GM20000 (cell line): ENCODE measurements around the gene NOCT.
A peak's percentile ranks its signal among the peaks of the same experiment; 100 is the strongest.
"Not testable (repeated sequence)": the region's sequence is repeated elsewhere in the genome, so short reads cannot be mapped to it uniquely, and the experiment has no call there.

ENCODE experiments used
- DNase-seq: peaks from one replicate; pipeline ENCODE4 v3.0.0; 2012; ENCODE audit warnings: low spot score
- TF ChIP-seq, protein P1 (sequence below): IDR thresholded peaks from 2 replicates; pipeline ENCODE4 v1.5.1; 2012; ENCODE audit warnings: mild to moderate bottlenecking, control low read depth; ENCODE audit errors: extremely low read depth, missing control alignments

NOCT gene

DNA sequence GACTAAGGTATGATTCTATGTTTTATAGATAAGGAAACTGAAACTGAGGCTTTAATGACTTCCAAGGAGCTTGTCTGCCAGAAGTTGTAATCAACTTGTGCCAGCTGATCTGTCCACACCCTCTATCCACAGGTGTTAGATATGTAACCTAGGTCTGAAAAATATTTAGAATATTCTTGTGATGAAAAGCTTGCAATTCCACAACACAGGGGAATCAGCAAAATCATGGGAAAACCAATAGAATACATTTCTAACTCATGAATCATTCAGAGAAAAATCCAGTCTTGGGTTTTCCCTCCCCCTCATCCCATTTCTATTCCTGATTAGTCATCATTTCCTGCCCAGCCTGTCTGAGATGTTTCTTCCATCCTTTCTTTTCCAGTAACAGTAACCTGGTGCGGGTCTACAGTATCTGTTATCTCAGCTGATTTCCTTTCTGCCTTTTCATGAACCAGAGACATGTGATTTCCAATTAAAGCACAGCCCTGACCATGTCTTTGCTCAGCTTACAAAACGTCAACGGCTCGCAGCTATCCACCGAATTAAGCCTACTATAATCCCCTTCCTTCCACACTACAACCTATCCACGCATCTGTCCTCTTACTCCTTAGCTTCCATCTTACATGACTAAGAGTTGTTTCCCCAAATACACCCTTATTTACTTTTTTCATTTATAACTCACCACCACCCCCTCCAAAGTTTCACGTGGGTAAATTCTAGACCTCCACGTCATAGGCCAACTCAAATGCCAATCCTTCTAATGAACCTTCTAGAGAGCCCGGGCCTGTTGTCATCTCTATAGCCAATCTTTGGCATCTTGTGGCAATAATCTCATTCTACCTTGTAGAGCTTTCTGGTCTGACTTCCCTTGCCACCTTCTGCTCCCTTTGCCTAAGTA, 961 bp upstream of the NOCT start:
- TF ChIP-seq, protein P1, sequence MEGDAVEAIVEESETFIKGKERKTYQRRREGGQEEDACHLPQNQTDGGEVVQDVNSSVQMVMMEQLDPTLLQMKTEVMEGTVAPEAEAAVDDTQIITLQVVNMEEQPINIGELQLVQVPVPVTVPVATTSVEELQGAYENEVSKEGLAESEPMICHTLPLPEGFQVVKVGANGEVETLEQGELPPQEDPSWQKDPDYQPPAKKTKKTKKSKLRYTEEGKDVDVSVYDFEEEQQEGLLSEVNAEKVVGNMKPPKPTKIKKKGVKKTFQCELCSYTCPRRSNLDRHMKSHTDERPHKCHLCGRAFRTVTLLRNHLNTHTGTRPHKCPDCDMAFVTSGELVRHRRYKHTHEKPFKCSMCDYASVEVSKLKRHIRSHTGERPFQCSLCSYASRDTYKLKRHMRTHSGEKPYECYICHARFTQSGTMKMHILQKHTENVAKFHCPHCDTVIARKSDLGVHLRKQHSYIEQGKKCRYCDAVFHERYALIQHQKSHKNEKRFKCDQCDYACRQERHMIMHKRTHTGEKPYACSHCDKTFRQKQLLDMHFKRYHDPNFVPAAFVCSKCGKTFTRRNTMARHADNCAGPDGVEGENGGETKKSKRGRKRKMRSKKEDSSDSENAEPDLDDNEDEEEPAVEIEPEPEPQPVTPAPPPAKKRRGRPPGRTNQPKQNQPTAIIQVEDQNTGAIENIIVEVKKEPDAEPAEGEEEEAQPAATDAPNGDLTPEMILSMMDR = no peak
- peak; percentile 43 for DNase-seq

DNA sequence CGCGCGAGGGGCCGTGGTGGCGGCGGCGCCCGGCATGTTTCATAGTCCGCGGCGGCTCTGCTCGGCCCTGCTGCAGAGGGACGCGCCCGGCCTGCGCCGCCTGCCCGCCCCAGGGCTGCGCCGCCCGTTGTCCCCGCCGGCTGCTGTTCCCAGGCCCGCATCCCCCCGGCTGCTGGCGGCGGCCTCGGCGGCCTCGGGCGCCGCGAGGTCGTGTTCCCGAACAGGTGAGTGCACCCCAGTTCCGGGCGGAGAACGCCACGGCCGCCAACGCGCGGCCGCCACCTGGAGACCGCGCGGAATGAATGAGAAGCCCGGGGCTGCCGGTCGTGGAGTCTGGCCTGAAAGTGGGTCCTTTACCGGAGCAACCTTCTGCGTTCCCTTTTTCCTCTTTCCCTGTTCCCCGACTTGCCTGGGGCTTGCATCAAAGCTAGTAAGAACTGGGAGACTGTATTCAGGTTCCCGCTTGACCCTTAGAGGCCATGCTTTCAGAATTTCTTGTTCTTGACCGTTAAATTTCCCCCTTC, 429 bp downstream of the NOCT start:
- peak; percentile 69 for DNase-seq
- TF ChIP-seq, protein P1 = no peak

DNA sequence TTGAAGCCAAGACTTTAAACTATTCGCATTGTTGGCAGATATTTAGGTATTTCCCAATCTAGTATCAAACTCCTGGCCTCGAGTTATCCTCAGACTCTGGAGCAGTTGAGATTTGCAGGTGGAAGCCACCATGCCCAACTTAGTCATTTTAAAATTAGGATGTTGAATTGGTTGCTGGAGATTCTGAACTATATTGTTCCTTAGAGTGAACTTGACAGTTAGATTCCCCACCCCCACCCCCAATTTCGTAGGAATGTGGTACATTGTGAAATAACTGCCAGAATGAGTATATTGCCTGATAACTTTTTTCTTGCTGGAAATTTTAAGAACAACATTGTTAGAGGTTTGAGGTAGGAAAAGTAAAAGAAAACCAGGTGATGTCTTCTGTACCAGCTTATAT, 2.3 kb downstream of the NOCT start:
- TF ChIP-seq, protein P1 = no peak
- no peak for DNase-seq

DNA sequence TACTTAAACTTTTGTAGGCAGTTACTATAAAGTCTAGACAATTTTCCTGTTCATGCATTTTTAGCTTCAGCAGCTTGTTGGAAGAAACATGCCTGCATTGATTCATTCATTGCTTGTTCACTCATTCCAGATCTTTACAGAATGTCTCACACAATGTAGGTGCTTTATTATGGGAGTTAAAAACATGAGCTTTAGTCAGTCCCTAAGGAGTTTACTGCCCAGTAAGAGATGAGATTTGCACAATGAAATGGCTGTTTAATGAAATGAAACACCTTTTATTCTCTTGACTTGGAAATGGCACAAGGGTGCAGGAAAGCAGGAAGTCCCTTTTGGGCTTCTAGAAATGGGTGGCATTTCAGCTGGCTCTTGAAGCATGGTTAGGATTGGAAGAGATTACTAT, 2.9 kb downstream of the NOCT start:
- no peak for DNase-seq
- TF ChIP-seq, protein P1 = no peak

DNA sequence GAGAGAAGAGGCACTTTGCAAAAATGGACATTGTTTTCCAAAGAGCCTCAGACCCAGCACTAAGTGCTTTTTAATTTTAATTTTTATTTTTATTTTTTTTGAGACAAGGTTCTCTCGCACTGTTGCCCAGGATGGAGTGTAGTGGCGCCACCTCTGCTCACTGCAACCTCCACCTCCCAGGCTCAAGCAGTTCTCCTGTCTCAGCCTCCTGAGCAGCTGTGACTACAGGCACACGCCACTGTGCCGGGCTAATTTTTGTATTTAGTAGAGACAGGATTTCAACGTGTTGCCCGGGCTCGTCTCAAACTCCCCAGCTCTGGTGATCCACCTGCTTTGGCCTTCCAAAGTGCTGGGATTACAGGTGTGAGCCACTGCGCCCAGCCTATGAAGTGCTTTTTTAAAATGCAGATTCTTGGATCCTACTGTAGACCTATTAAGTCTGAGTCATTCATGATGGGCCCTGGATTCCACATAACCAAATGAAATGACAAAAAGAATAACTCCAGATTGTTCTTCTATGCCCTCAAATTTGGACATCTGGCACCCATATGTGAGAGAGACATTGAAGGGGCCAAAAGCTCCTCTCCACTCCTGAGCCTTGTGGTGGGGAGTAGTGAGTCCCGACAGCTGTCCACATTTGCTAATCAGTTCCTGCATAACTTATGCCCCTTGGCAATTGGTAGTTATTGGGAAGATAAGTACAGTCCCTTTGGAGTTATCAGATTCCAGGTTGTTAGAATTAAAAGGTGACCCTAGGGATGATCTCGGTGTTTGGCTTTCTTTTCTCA, 3.6 kb downstream of the NOCT start:
- no peak for DNase-seq
- TF ChIP-seq, protein P1 = no peak

DNA sequence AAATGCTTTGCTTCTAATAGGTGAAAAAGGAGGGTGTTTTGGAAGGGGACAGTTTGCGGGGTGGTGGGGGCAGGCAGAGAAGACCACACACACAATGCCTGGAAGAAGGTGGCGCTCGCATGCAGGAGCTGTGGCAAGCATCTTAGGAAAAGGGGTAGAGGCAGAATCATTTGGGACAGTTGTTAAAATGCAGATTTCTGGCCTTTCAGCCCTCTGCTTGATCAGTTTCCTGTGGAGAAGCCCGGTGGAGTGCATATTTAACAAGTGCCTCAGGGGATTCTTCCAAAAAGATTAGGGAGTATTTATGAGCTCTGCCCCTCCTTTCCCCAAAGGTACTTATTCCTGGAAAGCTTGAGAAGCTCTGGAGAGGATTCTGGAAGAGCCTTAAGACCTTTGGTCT, 4.8 kb downstream of the NOCT start:
- no peak for DNase-seq
- TF ChIP-seq, protein P1 = no peak

DNA sequence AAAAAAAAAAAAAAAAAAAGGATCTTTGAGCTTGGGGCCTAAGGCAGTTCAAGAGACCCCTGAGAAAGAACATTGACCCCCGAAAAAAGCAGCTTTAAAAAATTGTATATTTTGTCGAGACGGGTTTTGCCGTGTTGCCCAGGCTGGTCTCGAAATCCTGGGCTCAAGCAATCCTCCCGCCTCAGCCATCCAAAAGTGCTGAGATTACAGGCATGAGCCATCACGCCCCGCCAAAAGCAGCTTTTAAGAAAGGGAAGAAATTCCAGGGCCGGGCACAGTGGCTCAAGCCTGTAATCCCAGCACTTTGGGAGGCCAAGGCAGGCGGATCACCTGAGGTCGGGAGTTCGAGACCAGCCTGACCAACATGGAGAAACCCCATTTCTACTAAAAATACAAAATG, 5.5 kb downstream of the NOCT start:
- DNase-seq = not testable (repeated sequence)
